Stimulated activated CD4-positive, alpha-beta T cell treated with anti-CD3 and anti-CD28 coated beads, Interleukin-15, amount 100 ng/mL, for 48 hours (primary cell): ENCODE measurements around the gene FAM110C.
"Not testable (repeated sequence)": the region's sequence is repeated elsewhere in the genome, so short reads cannot be mapped to it uniquely, and the experiment has no call there.

Source experiments
- DNase-seq, 2 donors: peaks; one replicate each; pipeline ENCODE4 v3.0.0-alpha.2; 2020; ENCODE audit warnings: low read depth in 2 of 2

Gene FAM110C, protein sequence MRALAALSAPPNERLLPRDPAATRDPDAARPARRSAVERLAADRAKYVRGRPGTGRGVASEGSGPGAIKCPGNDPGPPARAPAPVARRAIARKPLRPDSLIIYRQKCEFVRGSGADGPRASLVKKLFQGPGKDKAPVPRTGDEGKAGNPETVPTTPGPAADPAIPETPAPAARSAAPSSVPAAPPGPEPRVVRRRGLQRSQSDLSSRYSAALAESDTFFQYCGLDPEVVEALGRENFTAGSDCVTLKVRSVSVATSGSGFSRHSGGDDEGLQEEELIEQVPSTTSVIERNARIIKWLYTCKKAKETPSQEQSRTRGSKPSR

GRCh38 chr2:46471-47345, at the start of gene FAM110C:
Gene FAM110C (minus strand): TSS chr2:46505. CDS start chr2:46385, 120 bp downstream.
- DNase-seq: peak in 1 of 2 donors; percentile 22

DNA sequence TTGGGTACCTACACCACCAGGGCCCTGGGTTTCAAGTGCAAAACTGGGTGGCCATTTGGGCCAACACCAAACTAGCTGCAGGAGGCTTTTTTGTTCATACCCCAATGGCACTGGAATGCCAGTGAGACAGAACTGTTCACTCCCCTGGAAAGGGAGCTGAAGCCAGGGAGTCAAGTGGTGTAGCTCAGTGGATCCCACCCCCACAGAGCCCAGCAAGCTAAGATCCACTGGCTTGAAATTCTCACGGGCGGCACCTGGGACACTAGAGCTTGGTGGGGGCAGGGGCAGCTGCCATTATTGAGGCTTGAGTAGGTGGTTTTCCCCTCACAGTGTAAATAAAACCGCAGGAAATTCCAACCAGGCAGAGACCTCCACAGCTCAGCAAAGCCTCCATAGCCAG, 46.0 kb upstream of the FAM110C start:
- DNase-seq: no peak

- no peak for DNase-seq
Observed at GRCh38 chr2:90645-91312, 44.5 kb upstream of the FAM110C start.

- DNase-seq: no peak
Observed at GRCh38 chr2:85761-86160, 39.5 kb upstream of the FAM110C start.

- DNase-seq: no peak
Observed at GRCh38 chr2:84121-84520, 37.8 kb upstream of the FAM110C start.

- no peak for DNase-seq
Observed at GRCh38 chr2:80971-81736, 34.8 kb upstream of the FAM110C start.

DNA sequence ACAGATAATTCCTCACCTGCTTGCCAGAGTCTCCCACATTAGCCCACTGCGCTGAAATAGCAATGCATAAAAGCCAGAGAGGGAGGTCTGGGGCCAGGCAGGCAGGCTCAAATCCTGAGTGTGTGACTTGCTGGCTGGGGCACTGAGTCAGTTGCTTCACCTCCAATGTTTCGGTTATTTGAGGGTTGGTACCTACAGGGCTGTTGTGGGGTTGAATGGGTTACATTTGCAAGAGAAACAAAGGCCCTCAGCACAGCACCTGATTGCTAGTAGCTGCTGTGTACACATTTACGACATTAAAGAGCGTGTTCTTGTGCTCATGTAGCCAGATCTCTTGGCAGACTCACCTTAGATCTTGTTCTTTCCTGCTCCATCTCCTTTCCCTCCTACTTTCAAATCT, 34.1 kb upstream of the FAM110C start:
- no peak for DNase-seq

GRCh38 chr2:71309-72035, 25.2 kb upstream of the FAM110C start:
- no peak for DNase-seq

- no peak for DNase-seq
Observed at GRCh38 chr2:69366-70344, 23.4 kb upstream of the FAM110C start.

DNA sequence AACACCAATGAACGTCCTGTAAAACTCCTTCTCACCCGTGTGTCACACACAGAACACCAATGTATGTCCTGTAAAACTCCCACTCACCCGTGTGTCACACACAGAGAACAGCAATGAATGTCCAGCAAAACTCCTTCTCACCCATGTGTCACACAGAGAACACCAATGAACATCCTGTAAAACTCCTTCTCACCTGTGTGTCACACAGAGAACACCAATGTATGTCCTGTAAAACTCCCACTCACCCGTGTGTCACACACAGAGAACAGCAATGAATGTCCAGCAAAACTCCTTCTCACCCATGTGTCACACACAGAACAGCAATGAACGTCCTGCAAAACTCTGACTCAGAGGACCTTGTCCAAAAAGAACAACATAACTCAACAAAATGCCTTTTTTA, 22.3 kb upstream of the FAM110C start:
- DNase-seq: not testable (repeated sequence)

GRCh38 chr2:66853-67252, 20.5 kb upstream of the FAM110C start:
- no peak for DNase-seq

DNA sequence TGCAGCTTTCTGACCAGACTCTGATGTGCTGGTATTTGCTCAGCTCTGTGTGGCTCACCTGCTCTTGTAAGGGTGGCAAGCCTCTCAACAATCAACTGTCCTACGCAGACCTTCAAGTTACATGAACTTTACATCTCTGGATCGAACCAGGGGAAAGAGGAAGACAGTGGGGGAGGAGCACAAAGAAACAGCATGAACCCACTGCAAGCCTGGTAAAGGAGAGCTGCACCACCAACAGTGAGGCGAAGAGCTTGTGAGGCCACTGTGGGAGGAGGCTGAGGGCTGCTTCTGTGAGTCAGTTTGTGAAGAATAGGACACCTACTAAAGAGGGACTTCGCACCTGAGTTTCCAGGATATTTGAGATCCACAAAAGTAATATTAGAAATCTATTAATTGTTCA, 18.8 kb upstream of the FAM110C start:
- no peak for DNase-seq

DNA sequence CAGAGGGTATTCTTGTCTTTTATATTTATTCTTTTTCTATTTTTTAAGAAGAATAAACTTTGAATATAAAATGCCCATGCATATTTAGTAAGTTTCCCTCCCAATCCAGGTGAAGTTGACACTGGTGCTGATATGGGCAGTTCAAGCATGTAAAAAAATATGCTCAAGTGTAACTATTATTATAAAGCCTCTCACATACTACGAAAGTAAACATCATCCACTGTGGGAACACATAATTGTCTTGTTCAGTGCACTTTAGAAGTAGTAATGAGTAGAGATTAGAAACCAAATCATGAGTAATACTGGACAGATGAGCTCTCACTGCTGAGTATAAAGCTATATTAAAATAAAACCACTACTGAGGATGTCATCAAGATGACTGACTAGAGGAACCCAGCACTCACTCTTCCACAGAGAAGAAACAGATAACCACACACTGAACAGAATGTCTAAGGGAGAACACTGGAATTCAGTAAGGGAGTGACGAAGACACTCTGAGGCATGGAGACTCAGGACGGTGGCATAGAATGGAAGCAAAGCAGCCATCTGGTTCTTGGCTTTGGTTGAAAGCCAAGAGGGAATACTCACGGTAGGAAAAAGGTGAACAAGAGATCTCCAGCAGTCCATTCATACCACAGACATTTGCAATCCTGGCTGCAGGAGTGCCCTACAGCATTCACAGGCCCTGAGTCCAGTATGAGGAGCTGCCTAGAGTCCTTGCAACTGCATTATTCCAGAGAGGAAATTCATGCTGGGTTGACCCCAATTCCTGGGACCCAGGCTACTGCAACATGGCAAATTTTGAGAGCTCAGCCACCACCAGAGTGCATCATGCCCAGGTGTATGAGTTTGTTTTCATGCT, 9.5 kb upstream of the FAM110C start:
- DNase-seq: no peak

- no peak for DNase-seq
Observed at GRCh38 chr2:51613-52012, 5.3 kb upstream of the FAM110C start.

GRCh38 chr2:47737-48136, 1.4 kb upstream of the FAM110C start:
- no peak for DNase-seq

GRCh38 chr2:47346-47725, 1.0 kb upstream of the FAM110C start:
- no peak for DNase-seq

DNA sequence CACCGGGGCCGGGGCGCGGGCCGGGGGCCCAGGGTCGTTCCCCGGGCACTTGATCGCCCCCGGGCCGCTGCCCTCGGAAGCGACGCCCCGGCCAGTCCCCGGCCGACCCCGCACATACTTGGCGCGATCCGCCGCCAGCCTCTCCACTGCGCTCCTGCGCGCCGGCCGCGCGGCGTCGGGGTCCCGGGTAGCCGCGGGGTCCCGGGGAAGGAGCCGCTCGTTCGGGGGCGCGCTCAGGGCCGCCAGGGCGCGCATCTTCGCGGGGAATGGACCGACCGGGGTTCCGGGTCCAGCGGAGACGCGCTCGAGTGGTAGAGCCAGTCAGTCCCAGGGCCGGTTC, 204 bp downstream of the FAM110C start:
- no peak for DNase-seq

- no peak for DNase-seq
Observed at GRCh38 chr2:45342-46130, 769 bp downstream of the FAM110C start.
